ENCODE data around the gene TNNI3K. TPM values are rescaled to one million over a fixed set of nuclear protein-coding genes. Genes with fewer than 3 reads are reported as not detected.
"Not testable (repeated sequence)": the region's sequence is repeated elsewhere in the genome, so short reads cannot be mapped to it uniquely, and the experiment has no call there.

TNNI3K gene
- total and polyA plus RNA-seq, 8 donors: 0.34 to 2.2 (median 0.39) TPM; not detected in 2

GRCh38 chr1:74246315-74246714 lies 11.1 kb downstream of the TNNI3K start:
- intact Hi-C loops (cut with DNase I): no loop called here
- WGBS, 2 donors: 79 to 89% methylated on average over 2 of the region's 2 CpGs
- Histone ChIP-seq H3K27ac (no peak overlapping the region), H3K27me3 (no peaks in the 10 kb centered on the region), H3K4me3 (no peak overlapping the region), H3K36me3 (no peaks in the 10 kb centered on the region), H3K9me3 (no peaks in the 10 kb centered on the region), H3K4me1 (no peaks in the 10 kb centered on the region)
- DNase-seq: no peak
- no peak for FAIRE-seq
- no peak for ATAC-seq
- TF ChIP-seq CTCF (IDR thresholded peaks at IDR 0.05): no peak

GRCh38 chr1:74247881-74248528 lies 12.8 kb downstream of the TNNI3K start:
- H3K36me3 ChIP-seq: no peaks in the 10 kb centered on the region
- intact Hi-C loops (cut with DNase I): no loop called here
- H3K9me3 ChIP-seq: no peaks in the 10 kb centered on the region
- H3K4me1 ChIP-seq: no peaks in the 10 kb centered on the region
- no peak for TF ChIP-seq CTCF (IDR thresholded peaks at IDR 0.05)
- 86 to 90% methylated on average over 22 of the region's 22 CpGs for WGBS, 2 donors
- DNase-seq: peak in 3 of 6 donors; percentile 24 to 45 (median 38)
- no peak for FAIRE-seq
- ATAC-seq: no peak
- H3K27ac ChIP-seq: no peak overlapping the region
- H3K27me3 ChIP-seq: no peaks in the 10 kb centered on the region
- no peak overlapping the region for H3K4me3 ChIP-seq

GRCh38 chr1:74253243-74253824 lies 18.1 kb downstream of the TNNI3K start:
- peak in 2 of 6 donors; percentile 41 to 52 for DNase-seq
- 81 to 89% methylated on average over 23 to 32 of the region's 32 CpGs for WGBS, 2 donors
- H3K27ac ChIP-seq; FAIRE-seq; ATAC-seq; H3K9me3 ChIP-seq; intact Hi-C loops (cut with DNase I); H3K36me3 ChIP-seq; H3K4me3 ChIP-seq; H3K27me3 ChIP-seq; H3K4me1 ChIP-seq: not testable (repeated sequence)

- no peaks in the 10 kb centered on the region for H3K9me3 ChIP-seq
- H3K4me1 ChIP-seq: no peaks in the 10 kb centered on the region
- intact Hi-C loops (cut with DNase I): no loop called here
- no peak overlapping the region for H3K4me3 ChIP-seq
- DNase-seq (no peak), FAIRE-seq (no peak), ATAC-seq (no peak)
- no peak for TF ChIP-seq CTCF (IDR thresholded peaks at IDR 0.05)
- no peaks in the 10 kb centered on the region for H3K27me3 ChIP-seq
- 85 to 94% methylated on average over 3 of the region's 3 CpGs for WGBS, 2 donors
- no peaks in the 10 kb centered on the region for H3K36me3 ChIP-seq
- no peak overlapping the region for H3K27ac ChIP-seq
These were observed 30.8 kb downstream of the TNNI3K start for GRCh38 chr1:74266001-74266400.

- Histone ChIP-seq H3K4me3 (no peak overlapping the region), H3K4me1 (no peaks in the 10 kb centered on the region), H3K36me3 (no peaks in the 10 kb centered on the region), H3K9me3 (no peaks in the 10 kb centered on the region), H3K27ac (no peak overlapping the region), H3K27me3 (no peaks in the 10 kb centered on the region)
- 24 to 29% methylated on average over 2 of the region's 2 CpGs for WGBS, 2 donors
- FAIRE-seq (no peak), DNase-seq (no peak), ATAC-seq (no peak)
- no peak for TF ChIP-seq CTCF (IDR thresholded peaks at IDR 0.05)
- intact Hi-C loops (cut with DNase I): no loop called here
These were observed 36.3 kb downstream of the TNNI3K start for GRCh38 chr1:74271503-74271902.
